NCI-H1417 treated with DMSO at 0.1 percent for 48 hours (cell line): ENCODE data around the gene DENND1A.
"Not testable (repeated sequence)": the region's sequence is repeated elsewhere in the genome, so short reads cannot be mapped to it uniquely, and the experiment has no call there.

ENCODE experiments used
- DNase-seq: peaks from one replicate; lab custom pipeline; 2025; lab: John Stamatoyannopoulos, UW

Gene DENND1A

GRCh38 chr9:123923377-123923776 lies 6.5 kb downstream of the DENND1A start:
- no peak for DNase-seq

- DNase-seq, result no peak
Observed at GRCh38 chr9:123922911-123923310, 7.0 kb downstream of the DENND1A start.

- DNase-seq, result no peak
Observed at GRCh38 chr9:123922431-123922830, 7.5 kb downstream of the DENND1A start.

- no peak for DNase-seq
Observed at GRCh38 chr9:123914517-123915196, 15.3 kb downstream of the DENND1A start.

DNA sequence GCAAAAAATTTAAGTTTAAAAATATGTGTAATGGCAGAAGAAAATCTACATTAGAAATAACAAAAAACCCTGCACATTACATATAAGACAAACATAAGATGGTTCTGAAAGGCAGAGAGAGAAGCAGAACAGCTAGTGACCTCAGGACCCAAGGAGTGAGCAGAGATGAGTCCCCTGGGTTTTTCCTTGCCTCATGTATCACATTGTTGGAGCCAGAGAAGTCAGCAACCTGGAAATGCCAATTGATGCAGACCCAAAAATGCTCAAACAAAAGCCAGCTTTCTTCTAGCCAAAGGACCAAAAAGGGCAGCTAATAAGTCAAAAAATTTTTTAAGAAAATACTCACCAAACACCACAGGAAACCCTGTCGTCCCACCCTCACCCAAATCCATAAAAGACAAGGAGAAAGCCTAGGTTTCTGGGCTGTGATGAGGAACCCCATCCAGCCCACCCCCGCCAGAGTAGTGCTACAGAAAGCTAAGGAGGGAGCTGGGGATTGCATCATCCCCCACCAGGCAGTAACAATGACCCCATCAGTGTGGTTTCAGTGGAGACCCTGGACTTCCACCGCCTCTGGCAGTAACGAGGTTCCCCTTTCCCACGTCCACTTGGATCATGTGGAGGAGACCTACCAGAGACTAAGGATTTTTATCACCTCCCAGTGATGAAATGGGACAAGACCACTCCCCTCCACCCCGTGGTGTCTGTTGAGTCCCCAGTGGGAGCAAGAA lies 17.6 kb downstream of the DENND1A start:
- no peak for DNase-seq

- no peak for DNase-seq
Observed at GRCh38 chr9:123911024-123911423, 18.9 kb downstream of the DENND1A start.

DNA sequence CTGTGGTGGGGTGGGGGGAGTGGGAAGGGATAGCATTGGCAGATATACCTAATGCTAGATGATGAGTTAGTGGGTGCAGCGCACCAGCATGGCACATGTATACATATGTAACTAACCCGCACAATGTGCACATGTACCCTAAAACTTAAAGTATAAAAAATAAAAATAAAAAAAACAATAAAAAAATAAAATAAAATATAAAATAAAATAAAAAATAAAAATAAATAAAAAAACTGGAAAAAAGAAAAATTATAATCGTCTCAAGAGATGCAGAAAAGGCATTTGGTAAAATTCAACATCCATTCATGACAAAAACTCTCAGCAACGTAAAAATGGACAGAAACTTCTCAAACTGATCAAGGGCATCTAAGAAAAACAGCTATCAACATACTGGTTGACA lies 20.7 kb downstream of the DENND1A start:
- DNase-seq, result not testable (repeated sequence)

- DNase-seq, result not testable (repeated sequence)
Observed at GRCh38 chr9:123903550-123903949, 26.4 kb downstream of the DENND1A start.

GRCh38 chr9:123894822-123895221 lies 35.1 kb downstream of the DENND1A start:
- DNase-seq, result no peak

DNA sequence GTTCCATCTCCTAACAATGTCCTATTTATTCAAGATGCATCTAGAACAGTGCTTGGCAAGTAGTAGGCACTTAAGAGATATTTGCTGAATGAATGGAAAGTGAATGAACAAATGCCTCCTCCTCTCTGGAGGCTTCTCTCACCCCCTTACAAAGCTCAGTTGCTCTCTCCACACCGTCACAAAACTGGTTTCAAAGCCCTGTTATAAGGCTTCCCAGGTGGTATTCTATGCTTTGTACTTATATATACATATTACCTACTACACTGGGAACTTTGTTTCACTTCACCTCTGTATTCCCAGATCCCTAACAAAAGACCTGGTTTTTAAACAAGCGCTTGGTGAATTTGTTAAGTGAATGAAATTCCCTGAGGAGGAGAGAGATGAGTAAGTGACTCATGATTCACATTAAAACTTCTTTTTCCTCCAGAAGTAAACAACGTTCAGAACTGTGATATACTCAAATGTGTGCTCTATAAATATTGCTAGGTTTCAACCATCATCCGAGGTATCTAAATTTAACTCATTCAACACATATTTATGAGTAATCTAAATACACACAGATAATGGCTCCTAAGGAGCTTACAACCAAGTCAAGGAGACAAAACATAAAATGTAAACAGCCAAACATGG lies 36.0 kb downstream of the DENND1A start:
- no peak for DNase-seq

DNA sequence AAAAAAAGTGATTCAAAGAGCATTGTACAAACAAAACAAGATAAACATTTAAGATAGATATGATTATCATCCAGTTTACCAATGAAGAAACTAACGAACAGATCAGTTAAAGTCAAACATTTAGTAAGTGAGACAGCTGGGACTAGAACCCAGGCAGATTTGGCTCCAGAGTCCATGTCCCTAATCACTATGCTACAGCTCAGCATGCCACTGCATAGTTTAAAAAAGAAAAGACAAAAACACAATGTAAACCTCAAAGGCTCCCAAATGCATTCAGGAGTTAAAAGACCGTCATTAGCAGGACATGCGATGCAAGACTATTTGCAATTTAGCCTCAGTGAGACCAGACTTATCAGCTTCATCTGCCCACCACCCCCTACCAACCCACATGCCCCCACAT lies 36.8 kb downstream of the DENND1A start:
- no peak for DNase-seq

- no peak for DNase-seq
Observed at GRCh38 chr9:123887837-123888236, 42.1 kb downstream of the DENND1A start.

DNA sequence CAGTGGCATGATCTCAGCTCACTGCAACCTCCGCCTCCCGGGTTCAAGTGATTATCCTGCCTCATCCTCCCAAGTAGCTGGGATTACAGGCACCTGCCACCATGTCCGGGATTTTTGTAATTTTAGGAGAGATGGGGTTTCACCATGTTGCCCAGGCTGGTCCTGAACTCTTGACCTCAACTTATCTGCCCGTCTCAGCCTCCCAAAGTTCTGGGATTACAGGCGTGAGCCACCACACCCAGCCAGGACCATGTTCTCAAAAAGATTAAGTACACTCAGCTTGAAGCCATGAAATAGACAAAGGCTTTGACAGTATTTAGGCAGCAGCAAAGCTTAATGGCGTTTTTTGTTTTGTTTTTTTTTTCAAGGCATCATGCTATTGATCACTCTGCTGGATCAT lies 44.1 kb downstream of the DENND1A start:
- DNase-seq, result not testable (repeated sequence)

- no peak for DNase-seq
Observed at GRCh38 chr9:123883634-123884033, 46.3 kb downstream of the DENND1A start.

DNA sequence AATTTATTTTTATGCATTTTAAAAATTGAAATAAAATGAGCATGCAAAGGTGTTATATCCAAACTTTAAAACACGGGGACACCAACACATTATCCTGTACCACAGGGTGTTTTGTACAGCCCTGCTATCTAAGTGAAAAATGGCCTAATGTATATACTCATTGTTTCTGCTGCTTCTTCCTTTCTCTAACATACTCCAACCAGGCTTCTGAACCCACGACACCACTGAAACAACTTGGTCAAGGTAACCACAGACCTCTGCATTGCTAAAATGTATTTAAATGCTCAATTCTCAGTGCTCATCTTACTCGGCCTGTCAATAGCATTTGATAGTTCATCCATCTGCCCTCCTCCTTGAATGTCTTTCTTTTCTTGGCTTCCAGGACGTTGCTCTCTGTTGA lies 48.3 kb downstream of the DENND1A start:
- no peak for DNase-seq

GRCh38 chr9:123880420-123880819 lies 49.5 kb downstream of the DENND1A start:
- DNase-seq, result no peak

- DNase-seq, result no peak
Observed at GRCh38 chr9:123876750-123877149, 53.2 kb downstream of the DENND1A start.

- no peak for DNase-seq
Observed at GRCh38 chr9:123872710-123873109, 57.2 kb downstream of the DENND1A start.

GRCh38 chr9:123871781-123872180 lies 58.1 kb downstream of the DENND1A start:
- DNase-seq, result no peak

- DNase-seq, result no peak
Observed at GRCh38 chr9:123868002-123868401, 61.9 kb downstream of the DENND1A start.

DNA sequence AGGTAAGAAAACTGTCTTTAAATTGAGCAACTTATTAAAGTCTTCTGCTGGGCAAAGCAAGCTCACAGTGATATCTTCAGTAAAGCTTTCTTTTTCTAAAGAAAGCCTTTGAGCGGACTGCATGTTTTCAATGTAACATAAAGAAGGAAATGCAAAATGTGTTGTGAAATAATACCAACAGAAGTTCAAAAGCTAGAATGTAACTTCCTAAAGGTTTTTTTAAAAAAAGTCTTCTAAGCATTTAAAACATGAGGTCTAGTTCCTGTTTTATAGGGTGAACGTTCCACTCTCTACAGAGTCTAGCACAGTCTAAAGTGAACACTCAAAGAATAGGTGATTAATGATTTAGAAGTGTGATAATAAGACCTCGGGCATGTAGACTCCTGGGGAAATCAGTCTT lies 62.9 kb downstream of the DENND1A start:
- DNase-seq, result no peak

- no peak for DNase-seq
Observed at GRCh38 chr9:123866497-123866896, 63.4 kb downstream of the DENND1A start.
